ENCODE data around the gene USP17L20. TPM values are rescaled to one million over a fixed set of nuclear protein-coding genes. Genes with fewer than 3 reads are reported as not detected.
"Not testable (repeated sequence)": the region's sequence is repeated elsewhere in the genome, so short reads cannot be mapped to it uniquely, and the experiment has no call there.

The USP17L20 gene
- total and polyA plus RNA-seq, 7 donors, result not detected

- H3K27me3 ChIP-seq; H3K36me3 ChIP-seq; intact Hi-C loops (cut with DNase I); H3K9me3 ChIP-seq; H3K4me3 ChIP-seq; H3K27ac ChIP-seq; DNase-seq; H3K4me1 ChIP-seq: not testable (repeated sequence)
- no CpG with 5 or more reads among the region's 13 CpGs for WGBS, 2 donors
These were observed 4.6 kb downstream of the USP17L20 start, which contains the start of gene USP17L21 for GRCh38 chr4:9262572-9262971. TSS of gene USP17L21 (plus strand) at chr4:9262872. CDS start at chr4:9262872, 0 bp downstream.

GRCh38 chr4:9267319-9267718 lies 9.4 kb downstream of the USP17L20 start, which contains the start of gene USP17L22:
TSS of gene USP17L22 (plus strand) at chr4:9267619. CDS start at chr4:9267619, 0 bp downstream.
- H3K27ac ChIP-seq; H3K4me3 ChIP-seq; H3K27me3 ChIP-seq; intact Hi-C loops (cut with DNase I); DNase-seq; H3K36me3 ChIP-seq; H3K4me1 ChIP-seq; H3K9me3 ChIP-seq: not testable (repeated sequence)
- no CpG with 5 or more reads among the region's 15 CpGs for WGBS, 2 donors

- H3K27me3 ChIP-seq; intact Hi-C loops (cut with DNase I); H3K9me3 ChIP-seq; H3K4me1 ChIP-seq; H3K36me3 ChIP-seq; H3K27ac ChIP-seq; H3K4me3 ChIP-seq: not testable (repeated sequence)
- DNase-seq, result peak; percentile 87
- 87 to 88% methylated on average over 5 of the region's 10 CpGs for WGBS, 2 donors
These were observed 13.8 kb downstream of the USP17L20 start for GRCh38 chr4:9271719-9272118.

Other genes starting within 250 kb of the USP17L20 start
- not detected for gene FAM90A26, start 87.7 kb upstream of the USP17L20 start, total RNA-seq
- not detected for gene FAM90A26, start 87.7 kb upstream of the USP17L20 start, polyA plus RNA-seq
- gene USP17L10, start 47.5 kb upstream of the USP17L20 start, total RNA-seq, result not detected
- not detected for gene USP17L10, start 47.5 kb upstream of the USP17L20 start, polyA plus RNA-seq
- gene USP17L11, start 42.7 kb upstream of the USP17L20 start, total RNA-seq, result not detected
- gene USP17L11, start 42.7 kb upstream of the USP17L20 start, polyA plus RNA-seq, result not detected
- not detected for gene USP17L12, start 38.0 kb upstream of the USP17L20 start, total RNA-seq
- gene USP17L12, start 38.0 kb upstream of the USP17L20 start, polyA plus RNA-seq, result not detected
- gene USP17L13, start 33.2 kb upstream of the USP17L20 start, total RNA-seq, result not detected
- gene USP17L13, start 33.2 kb upstream of the USP17L20 start, polyA plus RNA-seq, result not detected
- gene USP17L15, start 23.7 kb upstream of the USP17L20 start, total RNA-seq, result not detected
- not detected for gene USP17L15, start 23.7 kb upstream of the USP17L20 start, polyA plus RNA-seq
- not detected for gene USP17L17, start 14.2 kb upstream of the USP17L20 start, total RNA-seq
- gene USP17L17, start 14.2 kb upstream of the USP17L20 start, polyA plus RNA-seq, result not detected
- gene USP17L18, start 9.5 kb upstream of the USP17L20 start, total RNA-seq, result not detected
- gene USP17L18, start 9.5 kb upstream of the USP17L20 start, polyA plus RNA-seq, result not detected
- not detected for gene USP17L19, start 4.7 kb upstream of the USP17L20 start, total RNA-seq
- gene USP17L19, start 4.7 kb upstream of the USP17L20 start, polyA plus RNA-seq, result not detected
- not detected for gene USP17L21, start 4.7 kb downstream of the USP17L20 start, total RNA-seq
- not detected for gene USP17L21, start 4.7 kb downstream of the USP17L20 start, polyA plus RNA-seq
- not detected for gene USP17L22, start 9.5 kb downstream of the USP17L20 start, total RNA-seq
- gene USP17L22, start 9.5 kb downstream of the USP17L20 start, polyA plus RNA-seq, result not detected
- gene USP17L24, start 67.0 kb downstream of the USP17L20 start, total RNA-seq, result not detected
- gene USP17L24, start 67.0 kb downstream of the USP17L20 start, polyA plus RNA-seq, result not detected
- gene USP17L25, start 71.8 kb downstream of the USP17L20 start, total RNA-seq, result not detected
- gene USP17L25, start 71.8 kb downstream of the USP17L20 start, polyA plus RNA-seq, result not detected
- not detected for gene USP17L26, start 76.5 kb downstream of the USP17L20 start, total RNA-seq
- gene USP17L26, start 76.5 kb downstream of the USP17L20 start, polyA plus RNA-seq, result not detected
- gene USP17L5, start 81.3 kb downstream of the USP17L20 start, total RNA-seq, result not detected
- not detected for gene USP17L5, start 81.3 kb downstream of the USP17L20 start, polyA plus RNA-seq
- gene USP17L27, start 86.0 kb downstream of the USP17L20 start, total RNA-seq, result not detected
- gene USP17L27, start 86.0 kb downstream of the USP17L20 start, polyA plus RNA-seq, result not detected
- not detected for gene USP17L28, start 90.8 kb downstream of the USP17L20 start, total RNA-seq
- gene USP17L28, start 90.8 kb downstream of the USP17L20 start, polyA plus RNA-seq, result not detected
- not detected for gene USP17L29, start 95.5 kb downstream of the USP17L20 start, total RNA-seq
- gene USP17L29, start 95.5 kb downstream of the USP17L20 start, polyA plus RNA-seq, result not detected
- not detected for gene USP17L30, start 105.0 kb downstream of the USP17L20 start, total RNA-seq
- gene USP17L30, start 105.0 kb downstream of the USP17L20 start, polyA plus RNA-seq, result not detected
- not detected for gene DEFB131A, start 186.3 kb downstream of the USP17L20 start, total RNA-seq
- not detected for gene DEFB131A, start 186.3 kb downstream of the USP17L20 start, polyA plus RNA-seq